PC-3 (cell line): Measurements from ENCODE around the gene CPS1.

Source experiments
- EZH2 ChIP-seq: fragments of 300-600 bp; sonication (generic); IDR thresholded peaks from one replicate; pipeline ENCODE4 v1.6.1; 2017; ENCODE audit warnings: antibody characterized with exemption, mild to moderate bottlenecking, low read length; ENCODE audit not compliant: unreplicated experiment
- EZH2phosphoT487 ChIP-seq: fragments of 300-600 bp; sonication (generic); IDR thresholded peaks from 2 replicates; pipeline ENCODE4 v1.6.1; 2018; ENCODE audit warnings: mild to moderate bottlenecking, antibody characterized with exemption, low read length, borderline replicate concordance
- TF ChIP-seq, protein P1 (sequence below): fragments of 300-600 bp; sonication (generic); conservative IDR thresholded peaks from 2 replicates; pipeline ENCODE4 v1.5.1; 2017; ENCODE audit warnings: antibody characterized with exemption, low read depth, mild to moderate bottlenecking, low read length

DNA sequence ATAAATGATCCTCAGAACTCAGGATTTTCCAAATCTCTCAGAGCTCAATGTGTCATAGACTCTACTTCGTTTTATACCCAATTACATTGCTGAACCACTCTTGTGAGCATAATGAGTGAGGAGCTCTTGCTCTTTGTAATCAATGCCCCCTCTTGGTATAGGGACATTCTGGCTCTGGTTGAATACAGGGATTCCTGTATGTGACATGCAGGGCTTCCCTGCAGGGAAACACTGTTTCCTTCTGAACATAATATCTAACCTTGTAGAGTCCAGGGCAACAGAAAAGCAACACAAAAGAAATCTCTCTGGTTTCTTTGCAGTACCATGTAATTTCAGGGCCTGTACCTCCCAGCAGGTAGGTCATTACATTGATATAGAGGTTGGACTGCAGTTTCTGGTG, 101.5 kb downstream of the CPS1 start:
- TF ChIP-seq, protein P1, sequence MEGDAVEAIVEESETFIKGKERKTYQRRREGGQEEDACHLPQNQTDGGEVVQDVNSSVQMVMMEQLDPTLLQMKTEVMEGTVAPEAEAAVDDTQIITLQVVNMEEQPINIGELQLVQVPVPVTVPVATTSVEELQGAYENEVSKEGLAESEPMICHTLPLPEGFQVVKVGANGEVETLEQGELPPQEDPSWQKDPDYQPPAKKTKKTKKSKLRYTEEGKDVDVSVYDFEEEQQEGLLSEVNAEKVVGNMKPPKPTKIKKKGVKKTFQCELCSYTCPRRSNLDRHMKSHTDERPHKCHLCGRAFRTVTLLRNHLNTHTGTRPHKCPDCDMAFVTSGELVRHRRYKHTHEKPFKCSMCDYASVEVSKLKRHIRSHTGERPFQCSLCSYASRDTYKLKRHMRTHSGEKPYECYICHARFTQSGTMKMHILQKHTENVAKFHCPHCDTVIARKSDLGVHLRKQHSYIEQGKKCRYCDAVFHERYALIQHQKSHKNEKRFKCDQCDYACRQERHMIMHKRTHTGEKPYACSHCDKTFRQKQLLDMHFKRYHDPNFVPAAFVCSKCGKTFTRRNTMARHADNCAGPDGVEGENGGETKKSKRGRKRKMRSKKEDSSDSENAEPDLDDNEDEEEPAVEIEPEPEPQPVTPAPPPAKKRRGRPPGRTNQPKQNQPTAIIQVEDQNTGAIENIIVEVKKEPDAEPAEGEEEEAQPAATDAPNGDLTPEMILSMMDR, result no peak
- TF ChIP-seq EZH2 (no peak), EZH2phosphoT487 (no peak)
